Mucosa of descending colon (tissue), 3 donors: Measurements from ENCODE around the gene RGS6. TPM values are rescaled to one million over a fixed set of nuclear protein-coding genes. Genes with fewer than 3 reads are reported as not detected.

Experiments used
- ATAC-seq: fragments of 200-7000 bp; cut with Tn5 transposase; one replicate; pipeline ENCODE4 v1.9.1; 2020; ENCODE audit warnings: mild to moderate bottlenecking, moderate library complexity
- DNase-seq, 3 donors: peaks; one replicate each; pipeline ENCODE4 v3.0.0-alpha.2; 2020
- H3K36me3 ChIP-seq: fragments of 200-600 bp; one replicate; pipeline ENCODE4 v1.8.0; 2021; ENCODE audit warnings: low read depth, mild to moderate bottlenecking
- H3K4me1 ChIP-seq: fragments of 200-600 bp; one replicate; pipeline ENCODE4 v1.8.0; 2021; ENCODE audit warnings: low read depth, mild to moderate bottlenecking
- H3K4me3 ChIP-seq: fragments of 200-600 bp; one replicate; pipeline ENCODE4 v1.8.0; 2021; ENCODE audit warnings: mild to moderate bottlenecking
- H3K9me3 ChIP-seq: fragments of 200-600 bp; one replicate; pipeline ENCODE4 v1.8.0; 2021; ENCODE audit warnings: mild to moderate bottlenecking
- intact Hi-C, 2 donors: fragments of 100-400 bp; cut with DNase I in 1 of 2; cut with micrococcal nuclease in 1 of 2; formaldehyde crosslinking; loops; one replicate each; pipeline versions ENCODE4 v1.11.0 to v1.11.1; 2022; cut with DNase I, micrococcal nuclease
- total RNA-seq, 3 donors: library from RNA; stranded (reverse); fragmentation: NEBNext Ultra II Directional in 2 of 3; extraction: Animal tissue kit (Norgen Biotek cat#: 25700) in 2 of 3; gene quantifications; one replicate each; pipeline versions ENCODE4 v1.2.1 to v1.2.4, GENCODE V29; 2021 to 2023
- TF ChIP-seq, protein P1 (sequence below): fragments of 200-600 bp; IDR thresholded peaks from one replicate; pipeline ENCODE4 v1.8.0; 2022; ENCODE audit warnings: antibody characterized with exemption, mild to moderate bottlenecking
- donor health status: DM: no; HTN: no; CAD: no; lungs with moderate emphysema.
- donor health status: DM: no; HTN: no; CAD: no.
- donor health status: DM: no; HTN: yes; CAD: no.

The RGS6 gene
- total RNA-seq, 3 donors from 2014 or later = 0.66 to 2.5 (median 0.94) TPM

DNA sequence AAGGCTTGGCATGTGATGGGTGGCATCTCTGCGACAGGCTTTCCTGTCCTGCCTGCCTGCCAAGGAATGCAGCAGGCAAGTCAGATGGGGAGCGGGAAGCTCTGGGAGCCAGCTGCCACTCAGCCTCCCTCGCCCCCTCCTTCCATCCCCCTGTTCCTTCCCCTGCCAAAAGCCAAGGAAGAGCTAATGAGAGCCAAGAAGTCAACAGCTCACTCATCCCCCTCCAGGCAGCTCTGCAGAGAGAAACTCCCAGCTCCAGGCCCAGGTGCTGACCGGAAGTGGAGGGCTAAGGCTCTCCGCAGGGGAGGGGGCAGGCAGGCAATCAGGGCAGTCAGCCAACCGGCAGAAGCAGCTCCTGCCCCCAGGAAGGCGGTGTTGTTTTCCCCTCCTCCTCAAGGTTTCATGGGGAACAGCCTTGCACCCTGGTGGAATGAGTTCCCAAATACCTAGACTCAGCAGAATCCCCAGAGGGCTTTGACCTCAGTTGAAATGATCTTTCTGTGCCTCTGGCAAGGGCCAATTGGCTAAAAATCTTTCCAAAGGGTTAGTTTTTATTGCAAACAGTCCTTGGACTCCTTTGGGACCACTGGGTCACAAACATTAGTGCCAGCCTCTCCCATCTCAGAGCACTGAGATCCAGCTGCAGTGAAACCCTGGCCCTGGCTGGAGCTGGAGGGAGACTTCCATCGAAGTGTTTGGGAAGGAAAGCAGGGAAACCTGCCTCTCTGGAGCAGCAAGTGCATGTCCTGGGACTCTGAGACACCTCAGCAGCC is 612.6 kb downstream of the RGS6 start:
- DNase-seq (no peak), ATAC-seq (no peak)
- H3K36me3 ChIP-seq = no peaks in the 10 kb centered on the region
- H3K4me3 ChIP-seq = no peak overlapping the region
- intact Hi-C loops = no loop called here
- no peaks in the 10 kb centered on the region for H3K4me1 ChIP-seq
- no peaks in the 10 kb centered on the region for H3K9me3 ChIP-seq
- TF ChIP-seq, protein P1, sequence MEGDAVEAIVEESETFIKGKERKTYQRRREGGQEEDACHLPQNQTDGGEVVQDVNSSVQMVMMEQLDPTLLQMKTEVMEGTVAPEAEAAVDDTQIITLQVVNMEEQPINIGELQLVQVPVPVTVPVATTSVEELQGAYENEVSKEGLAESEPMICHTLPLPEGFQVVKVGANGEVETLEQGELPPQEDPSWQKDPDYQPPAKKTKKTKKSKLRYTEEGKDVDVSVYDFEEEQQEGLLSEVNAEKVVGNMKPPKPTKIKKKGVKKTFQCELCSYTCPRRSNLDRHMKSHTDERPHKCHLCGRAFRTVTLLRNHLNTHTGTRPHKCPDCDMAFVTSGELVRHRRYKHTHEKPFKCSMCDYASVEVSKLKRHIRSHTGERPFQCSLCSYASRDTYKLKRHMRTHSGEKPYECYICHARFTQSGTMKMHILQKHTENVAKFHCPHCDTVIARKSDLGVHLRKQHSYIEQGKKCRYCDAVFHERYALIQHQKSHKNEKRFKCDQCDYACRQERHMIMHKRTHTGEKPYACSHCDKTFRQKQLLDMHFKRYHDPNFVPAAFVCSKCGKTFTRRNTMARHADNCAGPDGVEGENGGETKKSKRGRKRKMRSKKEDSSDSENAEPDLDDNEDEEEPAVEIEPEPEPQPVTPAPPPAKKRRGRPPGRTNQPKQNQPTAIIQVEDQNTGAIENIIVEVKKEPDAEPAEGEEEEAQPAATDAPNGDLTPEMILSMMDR = no peak

DNA sequence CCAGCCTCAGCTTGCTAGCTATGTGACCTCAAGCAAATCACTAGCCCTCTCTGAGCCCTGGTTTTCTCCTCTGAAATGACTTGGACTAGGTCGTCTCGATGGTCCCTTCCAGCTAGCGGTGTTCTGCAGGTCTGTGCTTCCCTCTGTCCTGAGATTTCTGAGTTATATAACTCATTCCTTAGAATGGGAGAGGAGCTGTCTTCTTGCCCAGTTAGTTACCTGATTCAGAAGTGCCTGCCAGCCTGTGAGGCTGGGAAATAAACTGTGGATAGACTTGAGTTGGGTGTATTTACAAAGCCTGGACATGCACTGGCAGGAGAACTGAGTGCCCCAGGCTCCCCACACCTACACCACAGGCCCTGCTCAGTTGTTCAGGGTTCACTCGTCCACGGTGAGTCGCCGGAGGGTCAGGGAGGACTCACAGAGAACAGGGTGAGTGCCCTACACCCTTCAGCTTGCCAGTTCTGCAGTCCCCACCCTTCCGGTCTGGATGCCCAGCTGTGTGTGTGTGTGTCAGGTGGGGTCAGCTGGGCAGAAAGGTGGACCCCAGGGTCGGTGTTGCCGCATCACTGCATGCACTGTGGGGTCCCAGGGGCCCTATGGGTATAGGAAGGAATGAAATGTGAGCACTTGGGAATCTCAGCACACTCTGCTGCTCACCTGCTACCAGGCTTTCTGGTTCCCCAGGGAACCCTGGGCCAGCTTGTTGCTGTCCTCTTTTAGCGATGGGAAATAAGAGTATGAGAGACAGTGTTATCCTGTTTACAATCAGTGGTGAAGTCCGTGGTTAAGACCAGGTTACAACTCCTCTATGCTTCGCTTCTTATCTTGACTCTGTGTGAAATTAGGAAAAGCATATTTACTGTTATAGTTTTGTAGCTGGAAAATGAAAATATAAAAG is 613.4 kb downstream of the RGS6 start:
- TF ChIP-seq, protein P1 = no peak
- Histone ChIP-seq H3K9me3 (no peaks in the 10 kb centered on the region), H3K4me1 (no peaks in the 10 kb centered on the region), H3K36me3 (no peaks in the 10 kb centered on the region), H3K4me3 (no peak overlapping the region)
- ATAC-seq (peak; percentile 44), DNase-seq (no peak)
- intact Hi-C loops = no loop called here

DNA sequence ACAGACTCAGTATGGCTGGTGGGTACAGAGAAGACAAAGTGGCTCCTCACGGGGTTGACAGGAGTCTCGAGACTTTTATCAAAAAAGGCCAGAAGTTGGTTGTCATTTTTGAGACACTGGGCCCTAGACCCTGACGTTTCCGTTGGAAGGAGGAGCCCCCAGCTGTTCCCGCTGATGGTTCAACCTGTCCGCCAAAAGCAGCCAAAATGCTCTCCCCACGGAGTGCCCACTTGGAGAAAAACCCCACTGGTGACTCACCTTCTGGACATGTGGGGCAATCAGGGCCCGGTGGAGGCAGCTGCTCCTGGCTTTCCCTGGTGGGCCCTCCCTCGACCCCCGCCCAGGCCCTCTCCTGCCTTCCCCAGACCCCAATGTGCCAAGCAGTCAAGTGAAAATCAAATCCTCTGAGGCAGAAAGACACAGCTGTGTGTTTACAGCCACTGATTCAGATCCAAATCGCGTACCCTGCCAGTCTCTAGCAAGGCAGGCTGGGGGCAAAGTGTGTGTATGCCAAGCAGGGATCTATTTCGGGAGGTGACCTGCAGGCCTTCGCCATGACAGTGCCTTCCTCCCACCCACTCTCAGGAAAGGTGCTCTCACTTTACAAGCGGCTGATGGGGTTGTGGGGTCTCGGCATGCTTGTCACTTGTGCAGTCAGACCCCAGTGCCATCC is 614.3 kb downstream of the RGS6 start:
- TF ChIP-seq, protein P1 = no peak
- Histone ChIP-seq H3K4me1 (no peaks in the 10 kb centered on the region), H3K4me3 (no peak overlapping the region), H3K9me3 (no peaks in the 10 kb centered on the region), H3K36me3 (no peaks in the 10 kb centered on the region)
- intact Hi-C loops = no loop called here
- ATAC-seq = no peak
- no peak for DNase-seq

DNA sequence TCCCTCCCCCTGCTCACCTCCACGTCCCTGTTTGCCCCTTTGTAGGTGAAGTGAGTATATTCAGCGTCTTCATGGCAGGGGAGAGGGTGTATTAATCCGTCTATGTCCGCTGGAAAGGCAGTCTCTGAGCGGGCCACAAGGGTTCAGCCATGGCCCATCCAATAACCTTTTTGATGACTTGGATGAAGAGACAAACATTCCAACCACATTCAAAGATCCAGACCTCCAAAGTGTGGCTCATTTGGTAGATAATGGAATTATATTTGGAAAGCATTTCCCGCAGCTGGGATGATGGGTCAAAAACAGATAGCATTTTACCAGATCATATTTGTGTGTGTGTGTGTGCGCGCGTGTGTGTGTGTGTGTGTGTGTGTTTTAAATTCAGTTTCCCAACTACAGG is 615.8 kb downstream of the RGS6 start:
- H3K4me1 ChIP-seq = no peaks in the 10 kb centered on the region
- intact Hi-C loops = no loop called here
- no peak overlapping the region for H3K4me3 ChIP-seq
- H3K9me3 ChIP-seq = no peaks in the 10 kb centered on the region
- TF ChIP-seq, protein P1 = no peak
- ATAC-seq (no peak), DNase-seq (no peak)
- no peaks in the 10 kb centered on the region for H3K36me3 ChIP-seq

DNA sequence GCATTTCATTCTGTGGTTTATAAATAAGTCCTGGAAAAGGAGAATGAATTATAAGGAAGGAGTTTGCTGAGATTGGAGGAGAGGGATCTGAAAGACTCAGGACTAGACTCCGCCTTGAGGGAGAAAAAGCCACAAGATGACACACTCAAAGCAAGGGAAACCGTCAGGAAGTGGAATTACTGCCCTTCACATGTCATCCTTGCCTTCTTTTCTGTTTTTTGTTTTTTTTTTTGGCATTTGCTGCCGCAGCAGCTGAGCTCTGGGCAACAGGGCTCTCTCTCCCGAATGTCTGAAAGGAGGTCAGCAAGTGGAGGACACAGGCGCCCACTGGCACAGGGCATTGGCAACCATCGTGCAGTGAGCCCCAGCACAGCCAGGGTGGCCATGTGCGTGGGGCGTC is 616.8 kb downstream of the RGS6 start:
- Histone ChIP-seq H3K36me3 (no peaks in the 10 kb centered on the region), H3K4me1 (no peaks in the 10 kb centered on the region), H3K4me3 (no peak overlapping the region), H3K9me3 (no peaks in the 10 kb centered on the region)
- intact Hi-C loops = no loop called here
- ATAC-seq (no peak), DNase-seq (no peak)
- TF ChIP-seq, protein P1 = no peak
